Measurements from ENCODE around the gene ANKDD1B.

Gene ANKDD1B

DNA sequence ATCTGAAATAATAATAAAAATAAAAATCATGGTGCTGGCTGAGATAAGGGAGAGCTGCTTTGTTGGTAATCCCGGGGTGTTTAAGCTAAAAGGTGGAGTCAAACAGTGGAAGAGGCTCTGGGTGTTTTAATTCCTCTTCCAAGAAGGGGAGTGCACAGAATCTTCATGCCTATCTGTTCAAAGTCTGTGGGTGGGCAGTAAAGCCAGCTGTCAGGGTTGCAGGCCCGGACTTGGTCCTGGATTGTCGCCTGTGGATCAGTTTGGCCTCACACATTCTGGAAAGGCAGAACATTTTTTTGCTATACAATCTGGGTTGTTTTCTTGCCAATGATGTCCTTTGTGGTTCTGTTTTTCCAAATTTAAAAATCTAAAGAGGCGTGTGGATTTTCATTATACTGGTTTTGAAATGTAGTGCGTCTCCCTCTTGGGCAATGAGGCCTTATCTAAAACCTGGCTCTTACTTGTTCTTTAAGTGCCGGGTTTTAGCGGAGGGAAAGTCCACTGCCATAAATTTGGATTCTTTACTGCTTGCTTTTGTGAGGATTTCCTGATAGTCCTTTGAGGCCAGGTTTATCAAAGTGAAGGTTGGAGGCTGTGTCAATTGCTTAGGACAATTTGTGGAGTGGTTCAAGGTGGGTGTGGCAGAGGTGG is 5.8 kb downstream of the ANKDD1B start:
- DNase-seq (ENCODE audit: low read depth in 2 of 2): no peak

- DNase-seq (ENCODE audit: low read depth in 2 of 2): no peak
These were observed 6.6 kb downstream of the ANKDD1B start for GRCh38 chr5:75617736-75618352.

- DNase-seq (ENCODE audit: low read depth in 2 of 2): no peak
These were observed 9.1 kb downstream of the ANKDD1B start for GRCh38 chr5:75620184-75620959.

- DNase-seq (ENCODE audit: low read depth in 2 of 2): no peak
These were observed 11.3 kb downstream of the ANKDD1B start for GRCh38 chr5:75622564-75622963.

DNA sequence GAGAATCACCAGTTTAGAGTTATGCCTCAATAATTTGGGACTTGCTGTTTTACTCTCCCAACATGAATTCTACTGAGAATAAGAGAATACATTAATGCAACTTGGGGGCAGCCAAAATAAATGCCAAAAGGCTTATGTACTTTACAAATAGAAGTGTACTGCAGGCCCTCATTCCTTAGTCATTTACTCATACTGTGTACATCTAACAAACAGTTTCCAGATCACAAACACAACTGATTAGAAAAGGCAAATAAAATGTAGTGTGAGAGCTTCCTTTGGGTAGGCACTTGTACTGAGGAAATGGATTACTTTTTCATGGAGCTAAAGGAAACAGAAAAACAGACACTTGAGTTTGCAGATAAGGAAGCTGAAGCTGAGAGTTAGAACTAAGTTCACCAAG is 12.6 kb downstream of the ANKDD1B start:
- no peak for DNase-seq (ENCODE audit: low read depth in 2 of 2)

- no peak for DNase-seq (ENCODE audit: low read depth in 2 of 2)
These were observed 15.7 kb downstream of the ANKDD1B start for GRCh38 chr5:75626959-75627358.

GRCh38 chr5:75627801-75628200 is 16.5 kb downstream of the ANKDD1B start:
- no peak for DNase-seq (ENCODE audit: low read depth in 2 of 2)

GRCh38 chr5:75630875-75631274 is 19.6 kb downstream of the ANKDD1B start:
- DNase-seq (ENCODE audit: low read depth in 2 of 2): no peak

- no peak for DNase-seq (ENCODE audit: low read depth in 2 of 2)
These were observed 21.1 kb downstream of the ANKDD1B start for GRCh38 chr5:75632321-75632720.

GRCh38 chr5:75637949-75638348 is 26.7 kb downstream of the ANKDD1B start:
- DNase-seq (ENCODE audit: low read depth in 2 of 2): no peak

DNA sequence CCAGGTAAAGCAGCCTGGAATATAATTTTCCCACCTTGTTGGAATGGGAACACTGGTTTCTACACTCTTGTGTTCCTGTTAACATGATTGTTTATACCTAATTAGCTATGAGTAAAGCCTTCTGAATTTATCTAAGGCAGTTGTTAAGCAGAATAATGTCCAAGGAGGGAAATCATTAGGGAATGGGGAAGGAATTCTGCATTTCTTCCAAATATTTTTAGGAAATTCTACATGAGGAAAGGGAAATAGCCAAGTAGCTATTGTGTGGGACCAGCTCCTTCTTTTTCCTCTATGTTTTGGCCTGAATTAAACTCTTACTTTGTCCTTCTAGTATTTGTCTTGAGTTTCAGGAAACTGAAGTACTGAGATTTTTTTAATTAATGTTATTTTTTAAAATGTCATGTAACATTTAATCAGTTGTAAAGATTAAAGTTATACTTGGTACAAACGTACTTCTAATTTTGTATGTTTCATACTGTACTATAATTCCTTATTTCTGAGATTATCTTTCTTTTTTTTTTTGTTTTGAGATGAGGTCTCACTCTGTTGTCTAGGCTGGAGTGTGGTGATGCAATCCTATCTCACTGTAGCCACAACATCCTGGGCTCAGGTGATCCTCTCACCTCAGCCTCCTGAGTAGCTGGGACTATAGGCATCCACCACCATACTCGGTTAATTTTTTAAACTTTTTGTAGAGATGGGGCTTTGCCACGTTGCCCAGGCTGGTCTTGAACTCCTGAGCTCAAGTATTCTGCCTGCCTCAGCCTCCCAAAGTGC is 28.5 kb downstream of the ANKDD1B start:
- DNase-seq (ENCODE audit: low read depth in 2 of 2): no peak

DNA sequence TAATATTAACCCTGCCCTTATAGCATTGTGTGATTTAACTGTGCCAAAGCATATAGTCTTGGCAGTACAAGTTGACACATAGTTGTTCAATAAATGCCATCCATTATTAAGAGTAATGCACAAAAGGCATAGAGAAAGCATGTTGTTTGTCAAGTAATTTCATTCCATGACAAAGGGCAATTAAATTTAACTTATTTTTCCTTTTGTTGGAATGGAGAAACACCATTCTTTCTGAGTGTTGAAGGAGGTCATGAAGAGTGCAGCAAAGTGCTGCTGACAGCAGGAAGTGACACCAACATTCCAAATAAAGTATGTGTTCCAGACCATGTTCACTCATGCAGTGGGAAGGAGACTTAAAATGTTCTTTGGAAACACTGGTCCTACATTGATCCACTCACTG is 29.1 kb downstream of the ANKDD1B start:
- DNase-seq (ENCODE audit: low read depth in 2 of 2): no peak

GRCh38 chr5:75640826-75641225 is 29.6 kb downstream of the ANKDD1B start:
- DNase-seq (ENCODE audit: low read depth in 2 of 2): no peak

DNA sequence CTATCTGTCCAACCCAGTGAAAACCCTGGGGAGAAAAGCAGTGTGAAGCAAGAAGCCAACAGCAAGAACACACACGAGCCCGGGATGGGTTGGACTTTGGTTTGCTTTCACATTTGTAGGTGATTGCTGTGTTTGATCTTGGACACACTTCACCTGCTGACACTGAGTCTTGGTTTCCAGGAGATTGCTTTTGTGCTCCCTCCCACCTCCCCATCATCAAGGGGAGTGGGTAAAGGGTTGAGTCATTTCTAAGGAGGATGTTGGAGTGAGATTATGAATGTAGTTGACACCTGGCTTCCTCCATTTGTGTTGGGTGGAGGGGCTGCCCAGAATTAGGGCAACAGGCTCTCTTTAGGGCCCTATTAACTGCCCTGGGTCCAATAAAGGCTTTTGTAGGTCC is 37.5 kb downstream of the ANKDD1B start:
- no peak for DNase-seq (ENCODE audit: low read depth in 2 of 2)

GRCh38 chr5:75651575-75652238 is 40.5 kb downstream of the ANKDD1B start:
- no peak for DNase-seq (ENCODE audit: low read depth in 2 of 2)

- no peak for DNase-seq (ENCODE audit: low read depth in 2 of 2)
These were observed 42.3 kb downstream of the ANKDD1B start for GRCh38 chr5:75653521-75653920.

DNA sequence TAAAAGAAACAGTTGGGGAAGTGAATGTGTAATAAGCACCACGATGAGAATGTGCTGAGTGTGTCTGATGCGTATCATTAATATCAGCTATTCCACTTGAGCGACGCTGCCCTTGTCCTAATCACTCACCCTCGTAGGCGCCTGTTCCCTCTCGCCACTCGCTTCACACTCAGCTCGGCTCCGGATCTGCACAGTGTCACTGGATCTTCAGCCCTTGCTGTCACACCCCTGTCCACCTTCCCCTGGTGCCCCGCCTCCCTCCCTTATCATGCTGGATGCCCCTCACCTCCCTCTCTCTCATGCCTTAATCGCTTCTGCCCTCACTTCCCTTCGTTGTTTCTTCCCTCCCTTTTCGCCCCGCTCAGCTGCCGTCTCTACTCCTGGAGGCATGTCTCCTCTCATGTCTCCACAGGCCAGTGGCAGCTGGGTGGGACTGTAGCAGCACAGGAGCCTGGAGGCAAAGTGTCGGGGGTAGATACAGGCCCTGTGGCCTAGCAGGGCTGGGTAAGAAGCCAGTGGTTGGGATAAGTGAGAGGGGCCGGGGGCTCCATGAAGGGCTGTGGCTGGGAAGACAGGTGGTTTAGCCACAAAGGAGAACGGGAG is 43.5 kb downstream of the ANKDD1B start:
- DNase-seq (ENCODE audit: low read depth in 2 of 2): no peak

- DNase-seq (ENCODE audit: low read depth in 2 of 2): no peak
These were observed 45.2 kb downstream of the ANKDD1B start for GRCh38 chr5:75656311-75657003.

DNA sequence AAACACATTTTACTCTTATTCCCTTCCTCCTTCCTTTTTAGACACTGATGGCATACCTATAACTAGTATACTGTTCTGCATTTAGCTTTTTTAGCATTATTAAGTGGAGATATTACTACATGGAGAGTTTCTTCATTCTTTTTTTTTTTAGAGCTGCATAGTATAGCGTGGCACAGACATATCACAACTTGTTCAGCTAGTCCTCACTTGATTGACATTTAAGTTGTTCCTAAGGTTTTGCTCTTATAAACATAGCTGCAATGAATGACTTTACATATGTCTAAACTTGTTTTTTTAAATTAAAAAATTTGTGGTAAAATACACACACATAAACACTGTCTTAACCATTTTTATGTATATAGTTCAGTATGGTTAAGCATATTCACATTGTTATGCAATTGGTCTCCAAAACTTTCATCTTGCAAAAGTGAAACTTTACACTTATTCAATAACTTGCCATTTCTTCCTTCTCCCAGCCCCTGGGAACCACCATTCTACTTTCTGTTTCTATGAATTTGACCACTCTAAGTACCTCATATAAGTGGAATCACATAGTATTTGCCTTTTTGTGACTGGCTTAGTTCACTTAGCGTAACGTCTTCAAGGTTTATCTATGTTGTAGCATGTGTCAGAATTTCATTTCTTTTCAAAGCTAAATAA is 48.7 kb downstream of the ANKDD1B start:
- no peak for DNase-seq (ENCODE audit: low read depth in 2 of 2)
